ENCODE results near the gene TENM4.

TENM4 gene

DNA sequence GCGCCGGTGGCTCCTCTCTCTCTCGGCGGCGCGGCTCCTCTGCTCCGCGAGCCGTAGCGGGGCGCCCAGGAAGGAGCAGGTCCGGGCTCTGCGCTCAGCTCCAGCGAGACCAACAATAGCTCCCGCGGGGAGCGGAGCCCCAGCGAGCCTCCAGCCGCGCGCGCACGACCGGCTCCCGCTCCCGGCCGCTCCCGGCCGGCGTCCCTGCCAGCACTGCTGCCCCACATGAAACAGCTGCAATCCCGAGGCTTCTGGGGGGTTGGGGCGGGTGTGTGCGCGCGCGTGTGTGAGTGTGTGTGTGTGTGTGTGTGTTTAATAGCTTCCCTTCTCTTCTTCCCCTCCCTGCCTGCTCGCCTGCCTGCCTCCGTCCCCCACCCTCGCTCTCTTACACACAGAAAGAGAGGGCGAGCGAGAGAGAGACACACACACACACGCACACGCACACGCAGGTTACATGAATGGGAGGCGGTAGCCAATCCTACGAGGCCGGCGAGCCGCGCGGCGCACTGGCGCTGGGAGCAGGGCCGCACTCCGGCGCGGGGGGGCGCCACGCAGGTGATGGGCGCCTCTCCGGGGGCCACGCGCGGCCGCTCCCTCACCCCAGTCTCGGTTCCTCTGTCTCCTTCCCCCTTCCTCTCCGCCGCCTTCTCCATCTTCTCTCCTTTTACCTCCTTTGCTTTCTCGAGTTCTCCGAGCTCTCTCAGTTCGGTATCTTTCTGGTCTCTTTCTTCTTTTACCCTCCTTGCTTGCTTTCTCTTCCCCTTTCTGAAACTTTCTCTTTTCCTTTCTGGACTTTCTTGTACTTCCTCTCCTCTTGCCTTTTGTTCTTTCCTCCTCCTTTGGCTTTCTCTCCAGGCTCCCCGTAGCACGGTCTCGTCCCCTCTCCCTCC is at the start of gene TENM4:
TSS of gene TENM4 (minus strand) at position 460 of the 890 bp plus-strand sequence. CDS start 371,086 bp downstream, outside the sequence.
- DNase-seq (ENCODE audit: low read depth): no peak

DNA sequence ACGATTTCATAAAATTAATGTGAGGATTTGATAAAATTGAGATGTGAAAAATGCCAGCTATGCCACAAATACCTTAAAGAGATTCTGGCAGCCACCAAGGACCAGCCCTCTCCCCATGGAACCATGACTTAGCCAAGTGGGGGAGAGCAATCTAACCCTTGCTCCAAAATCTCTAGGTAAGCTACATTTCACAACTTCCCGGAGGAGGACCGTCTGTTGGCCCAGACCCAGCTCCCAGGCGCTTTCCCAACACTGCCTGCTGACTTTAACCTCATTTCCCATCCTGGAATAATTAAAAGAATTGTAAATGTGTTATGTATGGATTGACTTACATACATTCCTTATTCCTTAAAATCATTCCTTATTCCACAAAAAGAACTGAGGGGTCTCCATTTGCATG is 47.5 kb upstream of the TENM4 start:
- no peak for DNase-seq (ENCODE audit: low read depth)

DNA sequence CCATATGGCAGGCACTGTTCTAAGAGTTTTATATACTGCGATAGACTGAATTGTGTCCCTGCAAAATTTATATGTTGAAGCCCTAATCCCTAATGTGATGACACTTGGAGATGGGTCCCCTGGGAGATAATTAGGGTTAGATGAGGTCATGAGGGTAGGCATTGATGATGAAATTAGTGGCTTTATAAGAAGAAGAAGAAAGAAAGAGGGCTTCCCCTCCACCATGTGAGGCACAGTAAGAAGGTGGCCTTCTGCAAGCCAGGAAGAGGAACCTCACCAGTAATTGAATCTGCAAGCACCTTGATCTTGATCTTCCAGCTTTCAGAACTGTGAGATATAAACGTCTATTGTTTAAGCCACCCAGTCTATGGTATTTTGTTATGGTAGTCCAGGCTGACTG is 46.6 kb upstream of the TENM4 start:
- DNase-seq (ENCODE audit: low read depth): no peak

DNA sequence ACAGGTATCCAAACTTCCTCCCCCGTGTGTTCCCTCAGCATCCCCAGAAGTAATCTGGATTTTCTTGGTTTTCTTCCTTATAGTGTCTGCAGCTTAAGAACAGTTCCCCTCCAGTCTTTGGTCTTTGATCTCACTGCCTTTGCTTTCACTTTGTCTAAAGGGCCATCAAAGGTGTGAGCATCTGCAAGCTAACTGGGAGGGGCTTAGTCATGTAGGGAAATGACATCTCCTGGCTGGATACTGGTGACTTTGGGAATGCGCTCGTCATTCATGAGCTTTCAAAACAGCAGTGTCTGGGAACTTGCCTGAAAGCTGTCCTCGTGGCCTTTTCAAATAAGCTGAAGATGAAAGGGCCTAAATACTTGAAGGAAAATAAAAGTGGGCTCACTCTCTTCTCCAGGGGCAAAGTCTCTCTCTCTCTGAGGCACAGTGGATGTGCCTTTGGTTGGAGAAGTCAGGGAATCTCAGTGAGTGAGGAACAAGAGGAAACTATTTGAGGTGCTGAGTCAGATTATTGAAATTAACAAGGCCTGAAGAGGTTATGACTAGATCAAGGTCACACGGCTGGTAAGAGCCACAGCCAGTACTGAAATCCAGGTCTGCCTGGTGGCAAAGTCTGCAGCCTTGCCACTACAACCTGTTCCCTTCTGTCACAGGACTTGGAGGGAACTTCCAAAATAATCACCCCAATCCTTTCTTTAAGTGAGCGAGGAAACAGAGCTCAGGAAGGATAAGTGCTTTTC is 45.6 kb upstream of the TENM4 start:
- DNase-seq (ENCODE audit: low read depth): no peak

DNA sequence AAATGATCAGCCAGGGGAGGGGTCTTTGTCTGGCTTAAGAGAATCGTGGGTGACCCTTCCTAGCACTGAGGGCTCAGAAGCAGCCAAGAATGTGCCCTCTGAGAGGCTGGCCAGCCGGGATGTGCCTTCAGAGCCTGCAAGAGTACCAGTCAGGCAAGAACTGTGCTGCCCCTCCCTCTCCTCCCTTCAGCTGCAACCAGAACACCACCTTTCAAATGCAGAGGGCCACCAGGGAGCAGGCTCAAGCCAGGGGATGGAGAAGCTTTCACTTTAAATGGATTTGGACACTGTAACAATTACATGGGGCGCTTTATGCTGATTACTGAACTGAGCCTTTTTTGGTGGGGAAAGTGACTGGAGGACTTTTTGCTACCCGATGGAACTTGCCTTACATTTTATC is 44.9 kb upstream of the TENM4 start:
- DNase-seq (ENCODE audit: low read depth): no peak

DNA sequence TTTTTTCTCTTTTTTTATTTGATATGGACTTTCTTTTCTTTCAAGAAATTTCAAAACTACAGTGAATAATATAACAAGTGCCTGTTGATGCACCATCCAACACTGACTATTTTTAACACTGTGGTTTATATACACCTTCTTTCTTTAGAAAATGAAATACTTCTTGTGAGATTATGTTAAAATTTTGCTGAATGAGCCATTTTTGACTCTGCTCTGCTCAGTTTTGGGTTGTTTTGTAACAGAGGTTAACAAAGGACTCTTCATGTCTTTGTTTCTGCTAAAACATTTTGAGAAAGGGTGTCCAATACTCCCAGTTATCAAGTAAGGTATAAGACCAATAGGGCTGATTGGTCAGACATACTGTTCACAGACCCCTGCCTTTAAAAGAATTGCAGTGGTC is 44.0 kb upstream of the TENM4 start:
- no peak for DNase-seq (ENCODE audit: low read depth)

DNA sequence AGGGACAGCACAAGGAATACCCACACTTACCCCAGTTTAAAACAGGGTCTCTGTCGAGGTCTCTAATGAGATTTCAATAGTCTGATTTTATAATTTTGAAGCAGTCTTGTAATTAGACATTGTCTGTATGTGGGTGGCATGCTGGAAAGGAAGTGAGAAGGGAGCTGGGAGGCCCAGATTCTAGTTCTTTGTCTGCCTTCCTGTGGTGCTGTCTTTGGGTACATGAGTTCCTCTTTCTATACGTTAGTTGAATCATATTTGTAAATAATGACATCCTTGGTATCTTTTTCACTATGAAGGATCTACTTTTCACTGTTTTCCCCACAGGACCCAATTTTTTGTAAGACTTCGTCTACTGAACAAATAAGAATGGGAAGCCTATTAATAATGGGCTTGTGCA is 42.0 kb upstream of the TENM4 start:
- DNase-seq (ENCODE audit: low read depth): no peak

DNA sequence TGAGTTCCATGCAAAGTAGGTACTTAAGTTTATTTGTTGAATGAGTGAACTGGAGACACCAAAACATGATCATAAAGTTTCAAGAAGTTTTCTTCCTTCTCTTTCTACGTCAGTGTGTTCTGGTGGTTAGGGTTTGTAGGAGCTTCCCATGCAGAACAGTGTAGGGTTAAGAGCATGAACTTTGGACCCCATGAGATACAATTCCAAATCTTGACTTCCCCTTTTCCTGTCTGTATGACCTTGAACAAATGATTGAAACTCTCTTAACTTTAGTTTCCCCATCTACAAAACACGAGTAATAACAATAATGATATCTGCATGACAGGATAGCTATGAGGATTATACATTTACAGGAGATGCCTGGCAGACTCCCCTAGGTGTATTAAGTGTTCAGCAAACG is 41.0 kb upstream of the TENM4 start:
- no peak for DNase-seq (ENCODE audit: low read depth)

DNA sequence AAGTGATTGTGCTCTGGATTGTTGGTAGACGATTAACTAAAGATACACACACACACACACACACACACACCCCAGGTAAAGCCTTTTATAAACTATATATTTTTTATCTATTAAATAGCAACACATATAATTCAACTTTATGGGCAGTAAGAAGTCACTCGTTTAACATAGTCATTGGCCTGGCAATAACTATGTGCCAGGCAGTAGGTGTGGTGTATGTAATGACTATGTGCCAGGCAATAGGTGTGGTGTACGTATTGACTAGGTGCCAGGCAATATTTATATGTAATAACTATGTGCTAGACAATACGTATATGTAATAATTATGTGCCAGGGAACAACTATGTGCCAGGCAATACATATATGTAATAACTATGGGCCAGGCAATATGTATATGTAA is 40.0 kb upstream of the TENM4 start:
- no peak for DNase-seq (ENCODE audit: low read depth)

DNA sequence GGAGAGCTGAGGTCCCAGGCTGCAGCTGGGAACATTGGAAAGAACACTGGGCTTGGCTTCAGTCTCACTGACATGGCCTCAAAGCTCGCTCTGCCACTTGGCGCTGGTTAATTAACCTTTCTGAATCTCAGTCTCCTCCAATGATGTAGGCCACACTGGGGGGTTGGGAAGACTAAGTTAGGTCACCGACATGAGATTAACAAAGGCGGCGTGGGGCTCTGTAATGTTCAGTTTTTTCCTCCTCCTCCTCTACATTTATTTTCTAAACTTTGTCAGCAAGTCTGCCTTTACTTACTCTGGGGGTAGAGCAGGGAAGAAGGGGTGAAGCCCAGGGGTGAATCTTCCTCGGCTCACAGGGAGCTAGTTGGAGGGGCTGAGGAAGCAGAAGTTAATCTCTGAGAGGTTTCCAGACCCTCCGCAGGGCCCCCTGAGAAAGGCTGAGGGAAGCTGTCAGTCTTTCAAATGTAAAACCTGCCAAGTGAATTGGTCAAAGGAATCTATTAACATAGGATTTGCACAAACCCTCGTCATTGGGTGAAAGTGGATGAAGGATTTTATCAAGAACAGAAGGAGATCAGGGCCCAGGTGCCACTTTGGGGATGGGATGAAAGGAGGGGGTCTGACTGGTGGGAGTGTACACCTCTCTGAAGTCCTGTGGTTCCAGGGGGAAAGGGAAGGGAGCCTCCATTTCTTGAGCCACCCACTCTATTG is 32.1 kb upstream of the TENM4 start:
- DNase-seq (ENCODE audit: low read depth): no peak

DNA sequence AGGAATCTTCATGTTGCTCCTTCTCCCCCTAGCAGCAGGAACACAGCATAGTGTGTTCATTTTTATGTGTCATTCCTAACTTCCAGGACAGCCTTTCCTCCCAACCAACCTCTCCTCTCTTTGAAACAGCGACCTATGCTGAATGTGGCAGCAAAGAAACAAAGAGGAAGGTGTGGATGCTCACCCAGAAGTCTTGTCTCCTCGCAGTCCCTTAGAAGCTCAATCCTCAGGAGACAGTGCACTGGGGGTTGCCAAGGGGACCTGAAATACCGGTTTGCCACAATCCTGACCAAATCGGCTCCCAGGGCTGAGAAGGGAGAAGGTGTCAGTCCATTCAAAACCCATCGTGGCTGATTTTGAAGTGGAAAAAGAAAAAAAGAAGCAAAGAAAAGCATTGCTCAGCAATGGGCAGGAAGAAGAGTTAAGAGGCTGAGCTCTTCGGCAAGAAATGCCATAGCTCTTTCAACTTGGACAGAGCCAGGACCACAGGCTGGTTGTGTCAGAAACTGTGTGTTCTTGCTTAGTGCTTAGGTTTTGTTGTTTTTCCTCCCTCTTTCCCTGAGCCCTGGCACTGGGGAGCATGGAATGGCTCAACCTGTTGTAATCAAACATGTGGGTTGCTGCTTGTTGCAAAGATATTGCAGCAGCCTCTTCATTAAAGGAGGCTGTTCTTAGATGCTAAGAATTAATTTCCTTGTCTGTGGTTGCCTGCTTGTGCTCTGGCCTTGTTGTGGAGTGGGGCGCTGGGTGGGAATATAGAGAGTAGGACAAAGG is 30.4 kb upstream of the TENM4 start:
- no peak for DNase-seq (ENCODE audit: low read depth)

DNA sequence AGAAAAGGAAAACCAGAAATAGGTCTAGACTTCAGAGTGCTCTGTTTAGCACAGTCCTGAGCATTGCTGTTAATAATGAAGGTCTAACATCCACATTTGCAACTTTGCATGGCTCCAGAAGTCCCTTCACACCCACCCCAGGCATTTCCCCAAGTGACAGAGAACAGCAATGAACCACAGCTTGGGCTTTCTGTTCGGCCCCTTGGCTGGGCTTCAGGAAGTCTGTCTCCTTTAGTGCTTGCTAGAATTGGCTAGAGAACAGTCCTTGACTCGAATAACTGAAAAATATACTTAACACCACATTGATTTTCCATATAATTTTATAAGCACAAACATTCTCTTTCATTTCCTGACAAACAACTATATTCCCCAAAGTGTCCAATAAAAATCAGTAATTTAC is 29.3 kb upstream of the TENM4 start:
- DNase-seq (ENCODE audit: low read depth): no peak

DNA sequence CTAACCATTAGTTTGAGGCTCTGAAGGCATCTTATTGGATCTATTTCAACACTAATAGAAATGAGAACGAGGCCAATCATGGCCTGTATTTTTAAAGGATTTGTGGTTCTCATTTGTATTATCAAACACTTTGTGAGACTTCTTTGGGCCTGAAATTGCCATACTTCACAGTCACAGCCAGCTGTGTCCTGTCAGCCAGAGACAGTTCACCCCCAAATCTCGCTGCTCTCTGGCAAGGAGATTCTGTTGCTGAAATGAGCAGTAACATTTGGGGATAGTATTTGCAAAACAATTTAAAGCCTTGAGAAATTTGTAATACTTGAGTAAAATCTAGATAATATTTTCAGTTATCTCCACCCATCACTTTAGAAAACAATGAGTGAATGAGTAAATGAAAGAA is 26.9 kb upstream of the TENM4 start:
- DNase-seq (ENCODE audit: low read depth): no peak

DNA sequence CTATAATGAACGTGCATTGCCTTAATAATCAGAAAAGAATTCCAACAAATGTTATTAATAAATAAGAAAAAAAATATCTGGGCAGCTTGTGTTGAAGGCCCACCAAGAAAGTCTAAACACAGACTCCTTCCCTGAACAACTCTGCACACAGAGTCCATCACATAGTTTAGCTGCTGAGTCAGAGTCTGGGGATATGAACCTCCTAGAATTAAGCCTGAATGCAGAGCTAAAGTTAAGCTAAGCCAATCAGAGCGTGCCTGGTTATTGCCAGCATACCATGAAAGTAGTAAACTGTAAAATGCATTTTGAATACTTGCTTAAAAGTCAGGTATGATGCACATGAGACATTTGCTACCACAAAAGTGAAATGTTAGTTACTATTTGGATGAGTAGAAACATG is 25.6 kb upstream of the TENM4 start:
- peak; percentile 32 for DNase-seq (ENCODE audit: low read depth)

DNA sequence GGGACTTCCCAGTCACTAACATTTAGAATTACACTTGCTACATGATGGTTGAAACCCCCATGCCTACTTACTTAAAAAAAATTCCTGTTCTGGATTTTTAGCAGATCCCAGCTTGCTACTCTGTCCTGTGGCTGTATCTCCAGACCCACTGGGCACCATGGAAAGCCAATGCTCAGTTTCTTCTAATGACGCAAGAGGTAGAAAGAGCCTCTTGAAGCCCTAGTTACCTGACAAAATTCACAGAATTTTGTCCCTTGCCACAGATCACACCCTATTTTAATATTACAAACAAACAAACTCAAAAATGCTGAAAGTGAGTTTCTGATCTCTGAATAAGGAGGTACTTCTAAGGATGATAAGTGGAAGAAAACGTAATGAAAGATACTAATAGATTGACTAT is 24.3 kb upstream of the TENM4 start:
- no peak for DNase-seq (ENCODE audit: low read depth)

DNA sequence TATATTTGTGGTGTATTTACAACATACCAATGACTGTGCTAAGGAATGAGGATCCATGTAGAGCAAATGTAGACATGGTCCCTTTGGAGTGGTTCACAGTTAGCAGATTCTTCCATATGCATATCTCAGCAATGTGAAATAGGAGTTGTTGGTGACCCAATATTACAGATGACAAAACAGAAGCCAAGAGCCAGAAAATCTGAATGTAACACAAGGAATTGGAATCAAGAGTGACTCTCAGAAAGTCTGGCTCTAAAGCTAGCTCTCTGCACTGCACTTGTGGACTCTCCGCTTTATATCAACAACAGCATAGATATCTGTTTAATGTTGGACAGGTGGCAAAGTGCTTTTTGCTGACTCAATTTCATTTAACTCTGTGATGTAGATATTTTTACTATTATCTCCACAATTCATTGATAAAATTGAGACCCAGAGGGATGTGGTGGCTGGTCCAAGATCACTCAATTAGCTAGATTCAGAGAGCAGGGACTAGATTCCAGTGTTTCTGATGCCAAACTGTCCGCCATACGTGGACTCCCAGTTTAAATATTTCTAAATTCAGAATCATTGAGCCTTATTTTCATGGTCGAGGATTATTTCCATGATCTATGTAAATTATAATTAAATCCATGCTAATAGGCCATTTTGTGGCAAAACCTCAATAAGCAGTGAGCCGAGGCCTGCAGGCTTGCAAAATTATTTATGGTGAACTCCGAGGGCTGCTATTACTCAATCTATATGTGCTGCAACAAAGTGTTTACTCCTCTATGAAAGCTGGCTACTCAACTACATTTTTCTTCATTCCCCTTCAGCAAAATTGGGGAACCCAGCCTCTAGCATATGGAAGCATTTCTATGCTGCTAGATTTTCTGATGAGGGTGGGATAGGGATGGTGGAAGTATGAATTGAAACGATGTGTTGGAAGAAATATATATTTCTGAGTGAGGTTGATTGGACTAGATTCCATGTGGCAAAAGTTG is 21.1 kb upstream of the TENM4 start:
- no peak for DNase-seq (ENCODE audit: low read depth)

DNA sequence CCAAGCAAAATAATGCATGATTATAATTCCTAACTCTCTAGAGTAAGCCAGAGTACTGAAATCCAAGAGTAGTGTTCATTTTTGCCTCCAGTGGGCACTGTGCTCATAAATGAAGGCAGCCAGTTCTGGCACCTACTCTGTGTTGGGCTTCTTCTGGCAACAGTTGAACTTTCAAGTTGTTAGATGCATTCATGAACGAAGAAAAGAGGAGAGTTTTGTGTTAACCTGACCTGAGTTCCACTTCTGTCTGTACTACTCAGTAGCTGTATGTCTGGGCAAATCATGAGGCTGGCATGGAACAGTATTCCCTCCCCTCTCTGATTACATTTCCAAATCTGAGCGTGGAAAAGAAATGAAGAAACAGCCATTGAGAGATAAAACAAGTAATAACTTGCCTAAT is 20.3 kb upstream of the TENM4 start:
- no peak for DNase-seq (ENCODE audit: low read depth)

DNA sequence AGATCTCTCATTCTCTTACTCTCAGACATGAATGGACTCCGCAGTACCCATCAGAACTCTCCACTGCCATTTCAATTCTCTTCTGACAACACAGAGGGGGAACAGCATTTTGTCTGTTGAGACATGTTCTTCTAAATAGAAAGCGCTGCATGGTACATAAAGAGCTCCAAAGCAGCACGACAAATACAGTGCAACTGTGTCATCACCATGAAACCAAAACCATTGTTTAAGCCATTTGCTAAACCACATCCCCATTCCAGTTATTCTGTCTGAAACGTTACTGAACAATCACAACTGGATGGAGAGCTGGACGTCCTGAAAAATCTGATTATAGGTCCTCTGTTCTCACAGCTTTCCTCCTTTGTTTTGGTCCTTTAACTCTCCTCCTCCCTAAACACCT is 17.9 kb upstream of the TENM4 start:
- no peak for DNase-seq (ENCODE audit: low read depth)

DNA sequence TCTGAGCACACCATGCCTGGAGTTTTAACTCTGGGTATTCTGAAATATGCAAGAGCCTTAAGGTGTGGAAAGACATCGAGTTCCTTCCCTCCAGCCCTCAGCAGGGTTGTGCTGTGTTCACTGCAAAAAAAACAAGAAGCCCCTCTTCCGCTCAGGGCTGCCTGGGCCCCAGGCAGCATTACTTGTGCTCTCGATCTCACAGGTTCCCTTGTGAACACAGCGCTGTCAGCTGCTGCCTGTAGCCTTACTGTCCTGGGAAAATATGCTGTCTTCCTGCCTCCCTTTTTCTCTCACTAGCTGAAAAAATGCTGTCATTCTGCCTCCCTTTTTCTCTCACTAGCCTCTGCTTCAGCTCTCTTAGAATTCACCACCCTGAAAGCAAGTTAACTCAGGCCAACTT is 15.7 kb upstream of the TENM4 start:
- no peak for DNase-seq (ENCODE audit: low read depth)

DNA sequence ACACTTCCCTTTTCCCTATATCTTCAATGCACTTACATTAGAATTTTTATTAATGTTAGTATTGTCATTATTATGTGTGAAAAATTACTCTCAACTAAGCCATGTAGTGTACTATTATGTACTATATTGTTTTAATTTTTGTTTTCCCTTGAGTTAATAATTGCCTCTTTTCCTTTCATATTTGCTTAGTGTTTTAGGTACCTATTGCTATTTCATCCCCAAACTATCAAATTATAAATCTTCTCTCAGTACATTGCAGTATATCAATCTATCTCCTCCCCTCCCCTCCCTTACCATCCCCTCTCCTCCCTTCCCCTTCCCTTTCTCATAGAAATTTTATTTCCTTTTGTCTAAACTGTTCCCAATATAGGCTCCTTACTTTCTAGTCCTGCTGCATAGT is 12.8 kb upstream of the TENM4 start:
- DNase-seq (ENCODE audit: low read depth): no peak

DNA sequence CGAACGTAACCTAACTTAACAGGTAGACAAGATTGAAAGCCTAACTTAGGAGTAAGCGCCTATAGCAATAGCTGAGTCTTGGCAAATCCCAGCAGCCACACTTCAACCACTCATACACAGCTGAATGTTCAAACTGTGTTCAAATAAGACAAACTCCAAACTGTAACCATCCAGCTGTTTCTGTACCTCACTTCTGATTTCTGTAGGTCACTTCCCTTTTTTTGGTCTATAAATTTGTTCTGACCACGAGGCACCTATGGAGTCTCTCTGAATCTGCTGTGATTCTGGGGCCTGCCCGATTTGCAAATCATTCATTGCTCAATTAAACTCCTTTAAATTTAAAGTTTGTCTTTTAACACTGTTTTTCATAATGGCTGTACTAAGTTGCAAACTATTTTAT is 8.2 kb upstream of the TENM4 start:
- DNase-seq (ENCODE audit: low read depth): no peak
